Amniotic stem cell (primary cell): ENCODE results near the gene MAS1L.
"Not testable (repeated sequence)": the region's sequence is repeated elsewhere in the genome, so short reads cannot be mapped to it uniquely, and the experiment has no call there.

Experiments
- DNase-seq: peaks from one replicate; lab custom pipeline; 2025; lab: John Stamatoyannopoulos, UW

Gene MAS1L

GRCh38 chr6:29479560-29479959, 8.2 kb downstream of the MAS1L start:
- no peak for DNase-seq

- no peak for DNase-seq
Observed at GRCh38 chr6:29478740-29479139, 9.0 kb downstream of the MAS1L start.

- no peak for DNase-seq
Observed at GRCh38 chr6:29477923-29478450, 9.8 kb downstream of the MAS1L start.

GRCh38 chr6:29474996-29475395, 12.8 kb downstream of the MAS1L start:
- DNase-seq = no peak

- no peak for DNase-seq
Observed at GRCh38 chr6:29466241-29466640, 21.5 kb downstream of the MAS1L start.

- no peak for DNase-seq
Observed at GRCh38 chr6:29465801-29466200, 22.0 kb downstream of the MAS1L start.

- no peak for DNase-seq
Observed at GRCh38 chr6:29465279-29465678, 22.5 kb downstream of the MAS1L start.

- DNase-seq = no peak
Observed at GRCh38 chr6:29462022-29462421, 25.7 kb downstream of the MAS1L start.

GRCh38 chr6:29461021-29461814, 26.5 kb downstream of the MAS1L start:
- no peak for DNase-seq

GRCh38 chr6:29456971-29457370, 30.8 kb downstream of the MAS1L start, which contains the start of the genes OR11A1 and OR2H1:
Gene OR11A1 (minus strand): TSS chr6:29457071. CDS start chr6:29427641, 29,430 bp downstream.
Gene OR2H1 (plus strand): TSS chr6:29457155. CDS start chr6:29461770, 4,615 bp downstream.
- no peak for DNase-seq

GRCh38 chr6:29451471-29452193, 36.1 kb downstream of the MAS1L start:
- no peak for DNase-seq

- no peak for DNase-seq
Observed at GRCh38 chr6:29447670-29448069, 40.1 kb downstream of the MAS1L start.

- DNase-seq = not testable (repeated sequence)
Observed at GRCh38 chr6:29444031-29444430, 43.7 kb downstream of the MAS1L start.

- DNase-seq = no peak
Observed at GRCh38 chr6:29442719-29443118, 45.0 kb downstream of the MAS1L start.

- no peak for DNase-seq
Observed at GRCh38 chr6:29439006-29439405, 48.8 kb downstream of the MAS1L start, which contains the start of gene OR10C1. Gene OR10C1 (plus strand): TSS chr6:29439306. CDS start chr6:29440016, 710 bp downstream.

- not testable (repeated sequence) for DNase-seq
Observed at GRCh38 chr6:29436730-29437129, 51.0 kb downstream of the MAS1L start.
